Transverse colon (tissue), 4 donors: ENCODE data around the gene SEC31A.

ENCODE experiments used
- POLR2A ChIP-seq: fragments of 450-650 bp; IDR thresholded peaks from one replicate; pipeline ENCODE4 v1.6.1; 2016; ENCODE audit warnings: antibody characterized with exemption, mild to moderate bottlenecking, moderate library complexity
- POLR2AphosphoS5 ChIP-seq, 3 donors: sonication (generic); formaldehyde crosslinking; IDR thresholded peaks; one replicate each; pipeline ENCODE4 v1.6.1; 2016; ENCODE audit warnings: antibody characterized with exemption in 3 of 3
- TF ChIP-seq, protein P1 (sequence below), 5 experiments: fragments of 200-600 bp in 3 of 5; fragments of 450-650 bp in 2 of 5; sonication (generic) in 3 of 5; IDR thresholded peaks; 1 replicate in 2 of 5; 2 replicates in 3 of 5; pipeline ENCODE4 v1.5.1; 2016 to 2017; ENCODE audit warnings: antibody characterized with exemption in 5 of 5, inconsistent platforms in 3 of 5, mild to moderate bottlenecking in 2 of 5, moderate library complexity in 1 of 5

GRCh38 chr4:82787342-82787741 lies 103.6 kb downstream of the SEC31A start:
- no peak for TF ChIP-seq POLR2A
- TF ChIP-seq, protein P1, sequence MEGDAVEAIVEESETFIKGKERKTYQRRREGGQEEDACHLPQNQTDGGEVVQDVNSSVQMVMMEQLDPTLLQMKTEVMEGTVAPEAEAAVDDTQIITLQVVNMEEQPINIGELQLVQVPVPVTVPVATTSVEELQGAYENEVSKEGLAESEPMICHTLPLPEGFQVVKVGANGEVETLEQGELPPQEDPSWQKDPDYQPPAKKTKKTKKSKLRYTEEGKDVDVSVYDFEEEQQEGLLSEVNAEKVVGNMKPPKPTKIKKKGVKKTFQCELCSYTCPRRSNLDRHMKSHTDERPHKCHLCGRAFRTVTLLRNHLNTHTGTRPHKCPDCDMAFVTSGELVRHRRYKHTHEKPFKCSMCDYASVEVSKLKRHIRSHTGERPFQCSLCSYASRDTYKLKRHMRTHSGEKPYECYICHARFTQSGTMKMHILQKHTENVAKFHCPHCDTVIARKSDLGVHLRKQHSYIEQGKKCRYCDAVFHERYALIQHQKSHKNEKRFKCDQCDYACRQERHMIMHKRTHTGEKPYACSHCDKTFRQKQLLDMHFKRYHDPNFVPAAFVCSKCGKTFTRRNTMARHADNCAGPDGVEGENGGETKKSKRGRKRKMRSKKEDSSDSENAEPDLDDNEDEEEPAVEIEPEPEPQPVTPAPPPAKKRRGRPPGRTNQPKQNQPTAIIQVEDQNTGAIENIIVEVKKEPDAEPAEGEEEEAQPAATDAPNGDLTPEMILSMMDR (IDR thresholded peaks at IDR 0.05): no peak
- no peak for TF ChIP-seq POLR2AphosphoS5 (IDR thresholded peaks at IDR 0.05)
